IMR-90 (cell line): ENCODE measurements around the gene JSRP1. TPM values are rescaled to one million over a fixed set of nuclear protein-coding genes. Genes with fewer than 3 reads are reported as not detected.

Experiments used
- ATAC-seq: fragments of 200-7000 bp; cut with Tn5 transposase; 2 replicates; pipeline ENCODE4 v1.9.1; 2020; ENCODE audit warnings: low read depth, mild to moderate bottlenecking, moderate library complexity
- BruUV-seq: library from RNA; stranded (reverse); fragments of 400-500 nt; replicated peaks from 2 replicates; lab custom pipeline; 2021; lab: Mats Ljungman, UMichigan
- CTCF ChIA-PET: fragments of 300-600 bp; formaldehyde crosslinking; extraction: SDS; loops from one replicate; lab custom pipeline; 2021; ENCODE audit warnings: antibody characterized with exemption; lab: Yijun Ruan, JAX
- POLR2A ChIA-PET: fragments of 300-600 bp; sonication (Branson Sonifier 250); formaldehyde crosslinking; loops from one replicate; lab custom pipeline; 2022; ENCODE audit warnings: antibody characterized with exemption; ENCODE audit not compliant: unreplicated experiment; lab: Charles Lee
- DNase-seq: peaks from one replicate; pipeline ENCODE4 v3.0.0; 2013
- H2AFZ ChIP-seq: replicated peaks from 2 replicates; pipeline ENCODE3; 2013; ENCODE audit warnings: low read length, mild to moderate bottlenecking; ENCODE audit not compliant: poor library complexity
- H2AK5ac ChIP-seq: 2 replicates; pipeline ENCODE4 v1.6.1; 2013; ENCODE audit warnings: low read depth, low read length, inconsistent platforms
- H2AK9ac ChIP-seq: replicated peaks from 2 replicates; pipeline ENCODE3; 2013; ENCODE audit warnings: mild to moderate bottlenecking, low read depth, low read length, moderate library complexity; ENCODE audit not compliant: poor library complexity
- H2BK120ac ChIP-seq: 2 replicates; pipeline ENCODE4 v1.6.1; 2013; ENCODE audit warnings: low read depth, low read length, inconsistent platforms
- H2BK15ac ChIP-seq: 3 replicates; pipeline ENCODE4 v1.6.1; 2013; ENCODE audit warnings: low read depth, low read length, inconsistent platforms
- H2BK20ac ChIP-seq: 2 replicates; pipeline ENCODE4 v1.6.1; 2013; ENCODE audit warnings: low read depth, mild to moderate bottlenecking, inconsistent platforms, low read length, moderate library complexity
- H2BK5ac ChIP-seq: 2 replicates; pipeline ENCODE4 v1.6.1; 2013; ENCODE audit warnings: mild to moderate bottlenecking, low read depth, low read length, inconsistent platforms; ENCODE audit not compliant: poor library complexity, severe bottlenecking
- H3K14ac ChIP-seq: replicated peaks from 2 replicates; pipeline ENCODE4 v1.6.1; 2013; ENCODE audit warnings: low read depth, low read length, inconsistent platforms
- H3K18ac ChIP-seq: 2 replicates; pipeline ENCODE4 v1.6.1; 2013; ENCODE audit warnings: low read depth, low read length, control low read depth
- H3K23ac ChIP-seq: 2 replicates; pipeline ENCODE4 v1.6.1; 2013; ENCODE audit warnings: low read depth, low read length, inconsistent platforms
- H3K27ac ChIP-seq: 2 replicates; pipeline ENCODE4 v1.5.1; 2013; ENCODE audit warnings: mild to moderate bottlenecking, control low read depth, low read length; ENCODE audit not compliant: insufficient read depth
- H3K27me3 ChIP-seq: 2 replicates; pipeline ENCODE4 v1.6.1; 2013; ENCODE audit warnings: low read length; ENCODE audit not compliant: control insufficient read depth, insufficient read depth
- H3K36me3 ChIP-seq: 2 replicates; pipeline ENCODE4 v1.6.1; 2013; ENCODE audit warnings: low read length, mixed read lengths; ENCODE audit not compliant: control insufficient read depth, insufficient read depth
- H3K4ac ChIP-seq: 2 replicates; pipeline ENCODE4 v1.6.1; 2013; ENCODE audit warnings: low read depth, low read length, inconsistent platforms
- H3K4me1 ChIP-seq: 2 replicates; pipeline ENCODE4 v1.6.1; 2013; ENCODE audit warnings: low read length, mixed read lengths; ENCODE audit not compliant: control insufficient read depth, insufficient read depth
- H3K4me2 ChIP-seq: 2 replicates; pipeline ENCODE4 v1.6.1; 2013; ENCODE audit warnings: low read depth, mild to moderate bottlenecking, control low read depth, low read length, moderate library complexity
- H3K4me3 ChIP-seq: 2 replicates; pipeline ENCODE4 v1.5.1; 2013; ENCODE audit warnings: low read depth, mild to moderate bottlenecking, control low read depth, low read length, moderate library complexity; ENCODE audit not compliant: insufficient read depth
- H3K56ac ChIP-seq: 2 replicates; pipeline ENCODE4 v1.6.1; 2013; ENCODE audit warnings: low read length, inconsistent platforms; ENCODE audit not compliant: insufficient read depth; ENCODE audit errors: extremely low read depth
- H3K79me1 ChIP-seq, 2 experiments: 2 replicates each; pipeline ENCODE4 v1.6.1; 2013; ENCODE audit warnings: low read length in 2 of 2, inconsistent platforms in 1 of 2, low read depth in 1 of 2
- H3K9ac ChIP-seq: 2 replicates; pipeline ENCODE4 v1.6.1; 2013; ENCODE audit warnings: low read depth, low read length, control low read depth
- H3K9me1 ChIP-seq: 2 replicates; pipeline ENCODE4 v1.6.1; 2013; ENCODE audit warnings: low read length, inconsistent platforms; ENCODE audit not compliant: insufficient read depth
- H3K9me3 ChIP-seq: 2 replicates; pipeline ENCODE4 v1.6.1; 2013; ENCODE audit warnings: low read length; ENCODE audit not compliant: control insufficient read depth, insufficient read depth
- H4K20me1 ChIP-seq: 2 replicates; pipeline ENCODE4 v1.6.1; 2013; ENCODE audit warnings: low read length, inconsistent platforms; ENCODE audit not compliant: insufficient read depth
- H4K5ac ChIP-seq: 2 replicates; pipeline ENCODE4 v1.6.1; 2013; ENCODE audit warnings: mild to moderate bottlenecking, low read depth, low read length, control low read depth
- H4K8ac ChIP-seq, 2 experiments: 2 replicates each; pipeline ENCODE4 v1.6.1; 2013; ENCODE audit warnings: low read depth in 2 of 2, low read length in 2 of 2, control low read depth in 1 of 2, inconsistent platforms in 1 of 2
- H4K91ac ChIP-seq: 2 replicates; pipeline ENCODE4 v1.6.1; 2013; ENCODE audit warnings: low read depth, low read length, inconsistent platforms; ENCODE audit not compliant: insufficient read depth
- CHD1 ChIP-seq: IDR thresholded peaks from 2 replicates; pipeline ENCODE4 v1.6.1; 2012; ENCODE audit warnings: low read depth, low read length, improper control_type of control experiment
- FOS ChIP-seq: fragments of 150-350 bp; IDR thresholded peaks from 2 replicates; pipeline ENCODE4 v1.6.1; 2016; ENCODE audit warnings: low read depth, low read length
- MAFK ChIP-seq: IDR thresholded peaks from 2 replicates; pipeline ENCODE4 v1.6.1; 2012; ENCODE audit warnings: low read depth, low read length, improper control_type of control experiment
- MAZ ChIP-seq: IDR thresholded peaks from 2 replicates; pipeline ENCODE4 v1.6.1; 2012; ENCODE audit warnings: low read depth, mild to moderate bottlenecking, low read length, improper control_type of control experiment, moderate library complexity, borderline replicate concordance
- NFE2L2 ChIP-seq: fragments of 150-350 bp; IDR thresholded peaks from 2 replicates; pipeline ENCODE4 v1.6.1; 2016; ENCODE audit warnings: low read depth, mild to moderate bottlenecking, low read length
- POLR2A ChIP-seq: IDR thresholded peaks from 2 replicates; pipeline ENCODE4 v1.6.1; 2012; ENCODE audit warnings: mild to moderate bottlenecking, low read depth, low read length
- RAD21 ChIP-seq: IDR thresholded peaks from 2 replicates; pipeline ENCODE4 v1.6.1; 2012; ENCODE audit warnings: low read length, improper control_type of control experiment
- RFX5 ChIP-seq: IDR thresholded peaks from 2 replicates; pipeline ENCODE4 v1.8.0; 2012; ENCODE audit warnings: low read depth, mild to moderate bottlenecking, low read length, moderate library complexity
- SMC3 ChIP-seq: fragments of 150-350 bp; IDR thresholded peaks from 2 replicates; pipeline ENCODE4 v1.6.1; 2016; ENCODE audit warnings: low read depth, mild to moderate bottlenecking, antibody characterized with exemption, low read length, moderate library complexity
- WGBS, 2 experiments: methylation state at CpG; one replicate each; pipeline versions ENCODE4 v1.1.5 to v1.1.7; 2013; ENCODE audit warnings: missing lambda C conversion rate in 2 of 2; ENCODE audit not compliant: insufficient read length in 1 of 2; ENCODE audit errors: extremely low coverage in 2 of 2; 5-methylcytosine and 5-hydroxymethylcytosine counted together
- dilution Hi-C: fragments of 300-500 bp; cut with HindIII; formaldehyde crosslinking; loops from one replicate; pipeline ENCODE4 v1.14.3; 2018; ENCODE audit warnings: low sequenced_read_pairs; ENCODE audit not compliant: unreplicated experiment
- in situ Hi-C: fragments of 300-500 bp; cut with MboI; formaldehyde crosslinking; loops from 3 replicates; pipeline ENCODE4 v1.14.3; 2019; ENCODE audit warnings: low sequenced_read_pairs, inconsistent platforms, mixed read lengths
- intact Hi-C: fragments of 100-400 bp; cut with micrococcal nuclease; formaldehyde crosslinking; loops from 2 replicates; pipeline ENCODE4 v1.10.0; 2022
- polyA plus RNA-seq, 3 experiments: library from polyadenylated mRNA; depleted of rRNA; stranded (reverse); fragments of >200 nt; gene quantifications; 2 replicates each; pipeline ENCODE4 v1.2.3, GENCODE V29; 2012; ENCODE audit warnings: low replicate concordance in 1 of 3
- total RNA-seq: library from RNA; depleted of rRNA; stranded (reverse); fragments of >200 nt; gene quantifications from 2 replicates; pipeline ENCODE4 v1.2.3, GENCODE V29; 2012
- TF ChIP-seq, protein P1 (sequence below): fragments of 150-350 bp; IDR thresholded peaks from 2 replicates; pipeline ENCODE4 v1.6.1; 2016; ENCODE audit warnings: low read depth, mild to moderate bottlenecking, low read length, moderate library complexity, borderline replicate concordance
- TF ChIP-seq, protein P2 (sequence below): conservative IDR thresholded peaks from 2 replicates; pipeline ENCODE4 v1.5.1; 2012; ENCODE audit warnings: mild to moderate bottlenecking, low read depth, low read length, improper control_type of control experiment
- TF ChIP-seq, protein P3 (sequence below): fragments of 150-350 bp; IDR thresholded peaks from 2 replicates; pipeline ENCODE4 v1.6.1; 2017; ENCODE audit warnings: mild to moderate bottlenecking, antibody characterized with exemption, low read length, low read depth

The JSRP1 gene
- total and polyA plus RNA-seq, 2 of the 4 experiments (the other 2 are of a cell fraction): not detected

DNA sequence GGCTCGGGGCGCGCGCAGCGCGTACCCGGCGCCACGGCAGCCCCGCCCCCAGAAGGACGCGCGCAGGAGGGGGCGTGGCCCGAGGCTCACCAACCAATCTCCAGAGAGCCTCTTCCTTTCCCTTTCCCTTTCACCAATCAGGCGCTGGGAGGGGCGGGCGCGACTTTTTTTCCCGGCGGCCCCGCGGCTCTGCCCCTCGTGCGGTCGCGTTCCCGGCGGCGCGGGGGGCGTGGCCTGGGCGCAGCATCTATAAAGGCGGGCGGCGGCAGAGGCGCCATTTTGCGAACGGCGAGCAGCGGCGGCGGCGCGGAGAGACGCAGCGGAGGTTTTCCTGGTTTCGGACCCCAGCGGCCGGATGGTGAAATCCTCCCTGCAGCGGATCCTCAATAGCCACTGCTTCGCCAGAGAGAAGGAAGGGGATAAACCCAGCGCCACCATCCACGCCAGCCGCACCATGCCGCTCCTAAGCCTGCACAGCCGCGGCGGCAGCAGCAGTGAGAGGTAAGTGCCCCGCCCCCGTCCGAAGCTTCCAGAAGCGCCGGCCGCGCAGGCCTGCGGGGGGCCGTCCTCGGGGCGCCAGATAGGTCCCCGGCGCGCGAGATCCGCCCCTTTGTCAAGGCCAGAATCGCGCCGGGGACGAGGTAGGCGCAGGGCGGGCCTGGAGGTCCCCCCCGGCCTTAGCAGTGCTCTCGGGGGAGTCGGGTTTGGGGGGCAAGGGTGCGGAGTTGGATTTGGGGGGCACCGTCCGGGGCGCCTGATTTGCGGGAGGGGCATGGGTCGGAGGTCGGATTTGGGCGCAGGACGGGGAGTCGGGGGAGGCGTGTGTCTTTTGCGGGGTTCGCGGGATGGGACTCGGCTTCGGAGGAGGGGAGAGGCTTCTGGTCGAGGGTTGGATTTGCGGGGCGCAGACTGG, 13.3 kb upstream of the JSRP1 start:
- Histone ChIP-seq H3K4me2 (no peak overlapping the region), H2AK5ac (peak overlapping the region; percentile 94), H3K27me3 (no peaks in the 10 kb centered on the region), H4K8ac (peak overlapping the region in 1 of 2 experiments; percentile 56; a peak in 3 of 4 replicates), H3K27ac (peak overlapping the region; percentile 90), H3K9ac (peak overlapping the region; percentile 96), H2BK120ac (no peak overlapping the region), H3K56ac (peak overlapping the region; percentile 66; the same call in 1 of the 2 replicates), H2BK15ac (no peak overlapping the region), H2BK5ac (peak overlapping the region; percentile 67), H3K4me3 (peak overlapping the region; percentile 72), H3K9me1 (no peaks in the 10 kb centered on the region; the same call in 1 of the 2 replicates), H3K79me1 (peaks cover 7 to 36% of the 10 kb centered on the region in 2 experiments), H3K18ac (no peak overlapping the region; the same call in 1 of the 2 replicates), H2AK9ac (peak overlapping the region; percentile 95), H4K20me1 (peaks cover 52% of the 10 kb centered on the region), H4K91ac (no peak overlapping the region; the same call in 1 of the 2 replicates), H2AFZ (peak overlapping the region; percentile 96), H4K5ac (no peak overlapping the region), H3K4ac (peak overlapping the region; percentile 89), H3K4me1 (peaks cover 15% of the 10 kb centered on the region), H3K9me3 (no peaks in the 10 kb centered on the region), H3K14ac (peak overlapping the region; percentile 98), H3K36me3 (peaks cover 23% of the 10 kb centered on the region), H3K23ac (peak overlapping the region; percentile 93), H2BK20ac (no peak overlapping the region)
- in situ Hi-C loops: loop anchor here (10.0 kb wide), 1 partner anchor 345 kb away; no protein-coding TSS in a partner anchor
- intact Hi-C loops: loop anchor here (5.0 kb wide), 1 partner anchor 112 kb away; no protein-coding TSS in a partner anchor
- DNase-seq (peak; percentile 93), ATAC-seq (peak; percentile 89)
- BruUV-seq: no TSS peak
- POLR2A ChIA-PET: interaction anchor here (1.0 kb wide), 2 partner anchors 10 to 30 kb away, joined by 4 to 5 read pairs; no protein-coding TSS in a partner anchor
- CTCF ChIA-PET: no interaction called here
- dilution Hi-C loops: no loop called here
- WGBS, 2 experiments: 0% methylated on average over 56 of the region's 103 CpGs; no CpG with 5 or more reads in 1 of the 2 experiments
- TF ChIP-seq RFX5 (no peak), RAD21 (no peak), CHD1 (0 out of 2 replicates have a peak, but pooled peaks have one; percentile 48), NFE2L2 (no peak), POLR2A (peak; percentile 99), MAZ (peak; percentile 68; the same call in 1 of the 2 replicates), SMC3 (no peak), MAFK (no peak), FOS (no peak)
- TF ChIP-seq, protein P1, sequence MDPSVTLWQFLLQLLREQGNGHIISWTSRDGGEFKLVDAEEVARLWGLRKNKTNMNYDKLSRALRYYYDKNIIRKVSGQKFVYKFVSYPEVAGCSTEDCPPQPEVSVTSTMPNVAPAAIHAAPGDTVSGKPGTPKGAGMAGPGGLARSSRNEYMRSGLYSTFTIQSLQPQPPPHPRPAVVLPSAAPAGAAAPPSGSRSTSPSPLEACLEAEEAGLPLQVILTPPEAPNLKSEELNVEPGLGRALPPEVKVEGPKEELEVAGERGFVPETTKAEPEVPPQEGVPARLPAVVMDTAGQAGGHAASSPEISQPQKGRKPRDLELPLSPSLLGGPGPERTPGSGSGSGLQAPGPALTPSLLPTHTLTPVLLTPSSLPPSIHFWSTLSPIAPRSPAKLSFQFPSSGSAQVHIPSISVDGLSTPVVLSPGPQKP: no peak
- TF ChIP-seq, protein P2, sequence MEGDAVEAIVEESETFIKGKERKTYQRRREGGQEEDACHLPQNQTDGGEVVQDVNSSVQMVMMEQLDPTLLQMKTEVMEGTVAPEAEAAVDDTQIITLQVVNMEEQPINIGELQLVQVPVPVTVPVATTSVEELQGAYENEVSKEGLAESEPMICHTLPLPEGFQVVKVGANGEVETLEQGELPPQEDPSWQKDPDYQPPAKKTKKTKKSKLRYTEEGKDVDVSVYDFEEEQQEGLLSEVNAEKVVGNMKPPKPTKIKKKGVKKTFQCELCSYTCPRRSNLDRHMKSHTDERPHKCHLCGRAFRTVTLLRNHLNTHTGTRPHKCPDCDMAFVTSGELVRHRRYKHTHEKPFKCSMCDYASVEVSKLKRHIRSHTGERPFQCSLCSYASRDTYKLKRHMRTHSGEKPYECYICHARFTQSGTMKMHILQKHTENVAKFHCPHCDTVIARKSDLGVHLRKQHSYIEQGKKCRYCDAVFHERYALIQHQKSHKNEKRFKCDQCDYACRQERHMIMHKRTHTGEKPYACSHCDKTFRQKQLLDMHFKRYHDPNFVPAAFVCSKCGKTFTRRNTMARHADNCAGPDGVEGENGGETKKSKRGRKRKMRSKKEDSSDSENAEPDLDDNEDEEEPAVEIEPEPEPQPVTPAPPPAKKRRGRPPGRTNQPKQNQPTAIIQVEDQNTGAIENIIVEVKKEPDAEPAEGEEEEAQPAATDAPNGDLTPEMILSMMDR: no peak
- TF ChIP-seq, protein P3, sequence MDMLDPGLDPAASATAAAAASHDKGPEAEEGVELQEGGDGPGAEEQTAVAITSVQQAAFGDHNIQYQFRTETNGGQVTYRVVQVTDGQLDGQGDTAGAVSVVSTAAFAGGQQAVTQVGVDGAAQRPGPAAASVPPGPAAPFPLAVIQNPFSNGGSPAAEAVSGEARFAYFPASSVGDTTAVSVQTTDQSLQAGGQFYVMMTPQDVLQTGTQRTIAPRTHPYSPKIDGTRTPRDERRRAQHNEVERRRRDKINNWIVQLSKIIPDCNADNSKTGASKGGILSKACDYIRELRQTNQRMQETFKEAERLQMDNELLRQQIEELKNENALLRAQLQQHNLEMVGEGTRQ: peak; percentile 63
